ENCODE data around the gene CHMP1A.

The CHMP1A gene

GRCh38 chr16:89621698-89622409 lies 35.7 kb downstream of the CHMP1A start:
- no peak for DNase-seq

DNA sequence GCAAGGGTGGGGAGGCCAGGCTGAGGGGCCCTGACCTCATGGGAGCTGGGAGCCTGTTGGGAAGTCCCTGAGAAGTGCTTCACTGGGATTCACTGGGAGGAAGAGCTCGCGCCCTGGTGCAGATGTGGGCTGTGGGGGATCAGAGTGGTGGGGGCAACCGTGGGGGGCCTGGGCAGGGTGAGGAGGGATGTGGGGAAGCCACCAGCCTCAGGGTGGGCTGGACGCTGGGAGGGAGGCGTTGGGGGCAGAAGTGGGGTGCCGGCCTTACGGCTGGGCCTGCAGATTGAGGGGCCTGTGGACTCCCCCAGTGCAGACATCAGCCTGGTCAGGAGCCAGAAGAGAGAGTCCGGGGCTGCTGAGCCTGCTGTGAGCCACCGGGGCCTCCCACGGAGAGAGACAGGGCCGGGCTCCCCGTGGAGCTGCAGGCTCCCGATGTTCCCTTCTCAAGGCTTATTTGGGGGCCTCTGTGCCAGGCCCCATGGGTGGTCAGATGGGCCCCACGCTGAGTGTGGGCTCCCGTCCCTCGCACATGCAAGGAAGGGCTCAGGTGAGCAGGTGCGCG lies 36.3 kb downstream of the CHMP1A start:
- no peak for DNase-seq

- DNase-seq: no peak
These were observed 37.1 kb downstream of the CHMP1A start for GRCh38 chr16:89620406-89620841.

GRCh38 chr16:89619840-89620239 lies 37.7 kb downstream of the CHMP1A start:
- no peak for DNase-seq

DNA sequence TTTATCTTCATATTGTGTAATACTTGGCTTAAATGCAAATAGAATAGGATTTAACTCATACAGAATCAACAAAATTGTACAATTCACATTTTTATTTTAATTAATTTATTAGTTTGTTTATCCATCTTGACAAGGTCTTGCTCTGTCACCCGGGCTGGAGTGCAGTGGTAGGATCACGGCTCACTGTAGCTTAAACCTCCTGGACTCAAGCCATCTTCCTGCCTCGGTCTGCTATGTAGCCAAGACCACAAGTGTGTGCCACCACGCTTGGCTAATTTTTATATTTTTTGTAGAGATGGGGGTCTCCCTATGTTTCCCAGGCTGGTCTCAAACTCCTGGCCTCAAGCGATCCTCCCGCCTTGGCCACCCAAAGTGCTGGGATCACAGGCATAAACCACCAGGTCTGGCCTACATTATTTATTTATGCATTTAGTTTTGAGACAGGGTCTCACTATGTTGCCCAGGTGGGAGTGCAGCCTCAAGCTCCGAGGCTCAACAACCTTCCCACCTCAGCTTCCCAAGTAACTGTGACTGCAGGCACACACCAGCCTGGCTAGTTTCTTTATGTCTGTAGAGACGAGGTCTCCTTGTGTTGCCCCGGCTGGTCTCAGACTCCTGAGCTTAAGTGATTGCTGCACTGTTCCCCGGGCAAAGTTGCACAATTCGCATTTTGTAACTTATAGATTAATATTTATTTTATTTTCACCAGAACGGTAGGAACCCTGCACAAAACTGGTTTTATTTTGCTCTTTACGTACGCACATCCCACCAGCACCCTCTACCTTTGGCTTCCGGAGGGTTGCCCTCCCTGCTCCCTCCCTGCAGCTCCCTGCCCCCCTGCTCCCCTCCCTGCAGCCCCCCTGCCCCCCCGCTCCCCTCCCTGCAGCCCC lies 39.2 kb downstream of the CHMP1A start:
- DNase-seq: no peak

- DNase-seq: no peak
These were observed 40.5 kb downstream of the CHMP1A start for GRCh38 chr16:89617036-89617435.

GRCh38 chr16:89616623-89617022 lies 40.9 kb downstream of the CHMP1A start:
- DNase-seq: no peak

DNA sequence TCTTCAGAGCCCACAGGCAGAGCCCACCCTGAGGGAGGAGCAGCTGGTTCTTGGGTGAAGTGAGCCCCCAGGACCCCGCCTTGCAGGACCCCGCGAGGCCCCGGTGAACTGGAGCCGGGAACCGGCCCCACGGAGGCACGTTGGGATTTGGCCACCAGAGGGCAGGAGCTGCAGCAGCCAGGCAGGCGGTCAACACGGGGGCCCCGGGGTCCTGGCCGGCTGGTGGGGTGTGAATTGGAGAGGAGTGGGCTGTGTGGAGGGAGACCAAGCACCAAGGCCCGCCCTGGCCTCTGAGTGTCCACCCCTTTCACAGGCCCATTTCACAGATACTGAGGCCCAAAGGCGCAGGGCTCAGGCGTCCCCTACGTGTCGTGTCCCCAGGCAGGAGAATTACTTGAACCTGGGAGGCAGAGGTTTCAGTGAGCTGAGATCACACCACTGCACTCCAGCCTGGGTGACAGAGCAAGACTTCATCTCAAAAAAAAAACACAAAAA lies 41.9 kb downstream of the CHMP1A start:
- DNase-seq: no peak

GRCh38 chr16:89615176-89615575 lies 42.3 kb downstream of the CHMP1A start:
- no peak for DNase-seq

GRCh38 chr16:89613954-89614459 lies 43.5 kb downstream of the CHMP1A start:
- DNase-seq: no peak

- no peak for DNase-seq
These were observed 44.1 kb downstream of the CHMP1A start, which contains the start of gene DPEP1 for GRCh38 chr16:89613231-89613953. Gene DPEP1 (plus strand): TSS chr16:89613642. CDS start chr16:89630411, 16,769 bp downstream.

DNA sequence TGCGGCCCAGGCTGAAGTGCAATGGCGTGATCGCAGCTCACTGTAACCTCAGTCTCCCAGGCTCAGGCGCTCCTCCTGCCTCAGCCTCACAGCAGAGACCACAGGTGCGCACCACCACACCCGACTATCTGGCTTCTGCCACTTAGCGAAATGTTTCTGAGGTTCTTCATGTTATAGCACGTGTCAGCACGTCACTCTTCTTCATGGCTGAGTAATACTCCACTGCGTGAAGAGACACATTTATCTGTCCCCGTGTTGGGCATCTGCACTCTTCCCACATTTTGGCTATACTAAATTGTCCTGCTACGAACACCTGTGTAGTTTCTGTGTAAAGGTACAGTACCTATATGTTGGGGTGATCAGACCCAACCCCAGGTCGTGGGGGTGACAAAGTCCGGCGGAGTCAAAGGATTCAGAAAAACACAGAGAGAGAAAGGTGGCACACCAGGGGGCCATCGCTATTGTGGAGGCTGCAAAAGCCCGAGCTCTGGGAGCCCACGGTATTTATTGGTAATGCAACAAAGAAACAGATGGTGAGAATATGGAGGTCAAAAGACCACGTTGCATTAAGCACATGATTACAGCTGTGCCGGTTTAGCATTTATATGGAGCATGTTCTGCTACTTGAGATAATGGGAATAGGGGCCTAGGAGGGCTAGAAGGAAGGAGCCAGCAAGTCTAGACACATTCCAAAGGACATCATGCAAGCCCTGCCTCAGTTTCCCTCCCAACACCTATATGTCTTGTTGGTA lies 44.9 kb downstream of the CHMP1A start:
- DNase-seq: no peak

DNA sequence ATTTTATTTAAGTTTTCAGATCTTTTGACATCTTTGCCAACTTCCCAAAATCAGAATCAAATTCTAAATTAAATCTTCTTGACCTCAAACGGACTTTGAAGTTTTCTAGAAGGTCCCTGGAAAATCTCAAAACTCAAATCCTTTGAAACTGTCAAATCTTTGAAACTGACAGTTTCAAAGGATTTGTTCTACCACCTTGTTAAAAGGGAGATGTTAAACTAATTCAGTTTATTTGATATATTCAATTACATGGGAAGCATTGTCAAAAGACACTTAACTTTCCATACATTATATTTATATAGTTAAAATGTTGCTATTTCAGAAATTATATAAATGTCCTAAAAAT lies 47.4 kb downstream of the CHMP1A start:
- DNase-seq: no peak

GRCh38 chr16:89607937-89608740 lies 49.4 kb downstream of the CHMP1A start:
- DNase-seq: no peak

GRCh38 chr16:89607453-89607852 lies 50.1 kb downstream of the CHMP1A start:
- DNase-seq: no peak

DNA sequence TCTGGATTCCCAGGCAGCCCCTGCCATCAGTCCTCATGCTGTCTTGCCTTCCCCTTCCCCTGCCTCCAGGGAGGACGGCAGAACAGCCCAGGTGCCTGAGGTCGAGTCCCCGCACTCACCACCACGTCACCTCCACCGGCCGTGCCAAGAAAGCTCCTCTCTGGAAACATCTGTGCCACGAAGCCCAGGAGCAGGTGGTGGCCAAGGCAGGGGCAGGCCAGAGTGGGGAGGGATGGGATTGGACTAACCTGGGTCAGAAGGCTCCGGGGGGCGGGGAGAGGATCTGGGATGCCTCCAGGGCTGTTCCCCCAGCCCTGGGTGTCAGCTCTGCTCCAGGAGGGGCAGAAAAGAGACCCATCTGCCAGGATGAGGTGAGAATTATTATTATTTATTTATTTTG lies 51.5 kb downstream of the CHMP1A start:
- peak; percentile 56 for DNase-seq

GRCh38 chr16:89605186-89605970 lies 52.1 kb downstream of the CHMP1A start:
- DNase-seq: no peak

DNA sequence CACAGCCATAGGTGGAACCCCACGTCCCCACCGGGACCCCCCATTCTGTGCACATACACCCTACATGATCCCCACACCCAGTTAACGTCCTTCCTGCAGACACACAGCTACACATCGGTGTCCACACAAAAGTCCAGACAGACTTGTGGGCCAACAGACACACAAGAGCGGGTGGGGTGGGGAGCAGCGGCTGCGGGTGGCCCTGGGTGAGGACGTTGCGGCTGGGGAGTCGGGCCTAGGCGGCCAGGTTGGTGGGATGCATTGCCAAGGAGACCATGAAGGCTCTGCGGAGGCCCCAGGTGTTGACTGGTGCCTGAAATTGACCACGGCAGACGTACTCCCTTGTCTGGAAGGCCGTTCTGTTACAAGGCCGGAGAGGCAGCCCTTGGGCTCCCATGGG lies 52.7 kb downstream of the CHMP1A start:
- DNase-seq: no peak

- no peak for DNase-seq
These were observed 54.4 kb downstream of the CHMP1A start for GRCh38 chr16:89602952-89603590.
